ENCODE results near the gene ADAP2. TPM values are rescaled to one million over a fixed set of nuclear protein-coding genes. Genes with fewer than 3 reads are reported as not detected.

Gene ADAP2, protein sequence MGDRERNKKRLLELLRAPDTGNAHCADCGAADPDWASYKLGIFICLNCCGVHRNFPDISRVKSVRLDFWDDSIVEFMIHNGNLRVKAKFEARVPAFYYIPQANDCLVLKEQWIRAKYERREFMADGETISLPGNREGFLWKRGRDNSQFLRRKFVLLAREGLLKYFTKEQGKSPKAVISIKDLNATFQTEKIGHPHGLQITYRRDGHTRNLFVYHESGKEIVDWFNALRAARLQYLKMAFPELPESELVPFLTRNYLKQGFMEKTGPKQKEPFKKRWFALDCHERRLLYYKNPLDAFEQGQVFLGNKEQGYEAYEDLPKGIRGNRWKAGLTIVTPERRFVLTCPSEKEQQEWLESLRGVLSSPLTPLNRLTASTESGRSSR
- 3.5 TPM in 2 replicates for polyA plus RNA-seq (2013)

GRCh38 chr17:30921544-30922196, at the start of gene ADAP2:
ADAP2 (plus strand) TSS chr17:30921945; CDS start chr17:30922015, 70 bp downstream.
- no peak within 1 kb of the TSS for H3K4ac ChIP-seq (ENCODE audit: low read depth, low read length)
- peak; percentile 71 to 72 for DNase-seq
- no peaks in the 10 kb centered on the region for H3K79me1 ChIP-seq (ENCODE audit: low read length)
- no peak within 1 kb of the TSS for H2BK12ac ChIP-seq (ENCODE audit: low read length)
- peaks cover 2% of the 10 kb centered on the region for H3K9me3 ChIP-seq (ENCODE audit: insufficient read depth, low read depth, low read length)
- H3K23ac ChIP-seq (ENCODE audit: low read length): no peak within 1 kb of the TSS
- peak within 1 kb of the TSS; percentile 81 for H3K4me2 ChIP-seq (ENCODE audit: low read length)
- no peaks in the 10 kb centered on the region for H3K79me2 ChIP-seq (ENCODE audit: control insufficient read depth, insufficient read depth, low read length, poor library complexity)
- H3K4me3 ChIP-seq (ENCODE audit: low read depth, low read length): peak within 1 kb of the TSS; percentile 62
- H2AFZ ChIP-seq (ENCODE audit: insufficient read depth, low read length, poor library complexity): peak within 1 kb of the TSS; percentile 87
- H4K91ac ChIP-seq (ENCODE audit: low read depth, low read length): no peak within 1 kb of the TSS
- no peak within 1 kb of the TSS for H3K27ac ChIP-seq (ENCODE audit: low read depth, low read length)
- peaks cover 7% of the 10 kb centered on the region in 2 experiments for H3K4me1 ChIP-seq (ENCODE audit: control insufficient read depth in 1 of 2, insufficient read depth in 2 of 2, low read length in 2 of 2)
- no peak within 1 kb of the TSS for H4K12ac ChIP-seq (ENCODE audit: low read depth, low read length)
- H2BK5ac ChIP-seq (ENCODE audit: low read depth, low read length, poor library complexity): no peak within 1 kb of the TSS
- H3K18ac ChIP-seq (ENCODE audit: low read length): no peak within 1 kb of the TSS
- no peak within 1 kb of the TSS for H2AK5ac ChIP-seq (ENCODE audit: low read length)
- H2BK120ac ChIP-seq (ENCODE audit: insufficient read depth, low read length, poor library complexity): no peak within 1 kb of the TSS
- no peak within 1 kb of the TSS for H3K14ac ChIP-seq (ENCODE audit: low read length)
- no peak within 1 kb of the TSS for H3K9ac ChIP-seq (ENCODE audit: low read length)
- no CpG with 5 or more reads among the region's 60 CpGs for WGBS (ENCODE audit: extremely low coverage, insufficient coverage, insufficient read length)
- peaks cover 25% of the 10 kb centered on the region for H3K27me3 ChIP-seq (ENCODE audit: insufficient read depth, low read length)
- H4K8ac ChIP-seq (ENCODE audit: low read depth, low read length): no peak within 1 kb of the TSS
- no peaks in the 10 kb centered on the region for H3K36me3 ChIP-seq (ENCODE audit: control insufficient read depth in 1 of 2, insufficient read depth in 2 of 2, low read length in 2 of 2)

DNA sequence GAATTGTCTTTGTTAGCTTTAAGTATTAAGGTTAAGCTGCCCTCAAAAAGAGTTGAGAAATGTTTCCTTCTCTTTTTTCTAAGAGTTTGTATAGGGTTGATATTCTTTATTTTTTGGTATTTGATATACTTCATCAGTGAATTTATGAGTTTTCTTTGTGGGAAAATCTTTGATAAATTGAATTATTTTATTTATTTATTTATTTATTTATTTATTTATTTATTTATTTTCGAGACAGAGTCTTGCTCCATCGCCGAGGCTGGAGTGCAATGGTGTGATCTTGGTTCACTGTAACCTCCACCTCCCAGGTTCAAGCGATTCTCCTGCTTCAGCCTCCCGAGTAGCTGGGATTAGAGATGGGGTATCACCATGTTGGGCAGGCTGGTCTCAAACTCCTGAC, 35.6 kb upstream of the ADAP2 start:
- Histone ChIP-seq H3K4ac (ENCODE audit: low read depth, low read length) (no peak overlapping the region), H3K79me1 (ENCODE audit: low read length) (no peaks in the 10 kb centered on the region), H3K9me3 (ENCODE audit: insufficient read depth, low read depth, low read length) (no peaks in the 10 kb centered on the region), H2BK12ac (ENCODE audit: low read length) (no peak overlapping the region), H3K79me2 (ENCODE audit: control insufficient read depth, insufficient read depth, low read length, poor library complexity) (no peaks in the 10 kb centered on the region), H3K27me3 (ENCODE audit: insufficient read depth, low read length) (no peaks in the 10 kb centered on the region), H2BK5ac (ENCODE audit: low read depth, low read length, poor library complexity) (no peak overlapping the region), H3K23ac (ENCODE audit: low read length) (no peak overlapping the region), H3K9ac (ENCODE audit: low read length) (no peak overlapping the region), H3K4me3 (ENCODE audit: low read depth, low read length) (no peak overlapping the region), H4K12ac (ENCODE audit: low read depth, low read length) (no peak overlapping the region), H3K27ac (ENCODE audit: low read depth, low read length) (no peak overlapping the region), H4K91ac (ENCODE audit: low read depth, low read length) (no peak overlapping the region), H3K36me3 (ENCODE audit: control insufficient read depth in 1 of 2, insufficient read depth in 2 of 2, low read length in 2 of 2) (peaks cover 21 to 25% of the 10 kb centered on the region in 2 experiments), H2BK120ac (ENCODE audit: insufficient read depth, low read length, poor library complexity) (no peak overlapping the region), H3K4me2 (ENCODE audit: low read length) (no peak overlapping the region), H3K18ac (ENCODE audit: low read length) (no peak overlapping the region), H3K4me1 (ENCODE audit: control insufficient read depth in 1 of 2, insufficient read depth in 2 of 2, low read length in 2 of 2) (no peaks in the 10 kb centered on the region), H4K8ac (ENCODE audit: low read depth, low read length) (no peak overlapping the region), H2AK5ac (ENCODE audit: low read length) (no peak overlapping the region), H2AFZ (ENCODE audit: insufficient read depth, low read length, poor library complexity) (no peak overlapping the region), H3K14ac (ENCODE audit: low read length) (no peak overlapping the region)
- DNase-seq: no peak
- no CpG with 5 or more reads among the region's 5 CpGs for WGBS (ENCODE audit: extremely low coverage, insufficient coverage, insufficient read length)

DNA sequence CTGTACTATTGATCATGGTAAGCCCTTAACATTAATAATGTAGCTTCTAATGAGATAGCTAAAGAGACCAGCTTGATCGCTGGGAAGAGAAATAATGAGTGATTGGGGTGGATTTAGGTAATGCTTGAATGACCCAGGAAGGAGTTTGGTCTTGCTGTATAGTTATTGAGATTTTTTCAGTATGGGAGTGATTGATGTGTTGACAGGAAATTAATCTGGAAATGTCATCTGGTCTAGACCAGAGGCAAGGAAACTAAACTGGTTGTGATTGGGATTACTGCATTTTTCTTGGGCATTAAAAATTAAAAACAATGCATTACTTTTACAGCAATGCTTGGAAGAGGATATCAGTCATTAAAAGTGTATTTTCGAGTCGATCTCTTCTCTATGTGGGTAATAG, 27.5 kb upstream of the ADAP2 start:
- no CpG with 5 or more reads among the region's 3 CpGs for WGBS (ENCODE audit: extremely low coverage, insufficient coverage, insufficient read length)
- H3K4me1 ChIP-seq (ENCODE audit: control insufficient read depth in 1 of 2, insufficient read depth in 2 of 2, low read length in 2 of 2): no peaks in the 10 kb centered on the region
- H3K27ac ChIP-seq (ENCODE audit: low read depth, low read length): no peak overlapping the region
- H4K8ac ChIP-seq (ENCODE audit: low read depth, low read length): no peak overlapping the region
- no peak overlapping the region for H2BK120ac ChIP-seq (ENCODE audit: insufficient read depth, low read length, poor library complexity)
- no peaks in the 10 kb centered on the region for H3K79me2 ChIP-seq (ENCODE audit: control insufficient read depth, insufficient read depth, low read length, poor library complexity)
- no peak overlapping the region for H2BK5ac ChIP-seq (ENCODE audit: low read depth, low read length, poor library complexity)
- no peak overlapping the region for H3K14ac ChIP-seq (ENCODE audit: low read length)
- no peaks in the 10 kb centered on the region for H3K9me3 ChIP-seq (ENCODE audit: insufficient read depth, low read depth, low read length)
- no peaks in the 10 kb centered on the region for H3K27me3 ChIP-seq (ENCODE audit: insufficient read depth, low read length)
- H3K4me3 ChIP-seq (ENCODE audit: low read depth, low read length): no peak overlapping the region
- H2AK5ac ChIP-seq (ENCODE audit: low read length): no peak overlapping the region
- H3K23ac ChIP-seq (ENCODE audit: low read length): no peak overlapping the region
- H3K4me2 ChIP-seq (ENCODE audit: low read length): no peak overlapping the region
- DNase-seq: no peak
- no peak overlapping the region for H2AFZ ChIP-seq (ENCODE audit: insufficient read depth, low read length, poor library complexity)
- no peak overlapping the region for H3K18ac ChIP-seq (ENCODE audit: low read length)
- H3K36me3 ChIP-seq (ENCODE audit: control insufficient read depth in 1 of 2, insufficient read depth in 2 of 2, low read length in 2 of 2): peaks cover 24 to 29% of the 10 kb centered on the region in 2 experiments
- no peak overlapping the region for H4K91ac ChIP-seq (ENCODE audit: low read depth, low read length)
- no peaks in the 10 kb centered on the region for H3K79me1 ChIP-seq (ENCODE audit: low read length)
- H3K4ac ChIP-seq (ENCODE audit: low read depth, low read length): no peak overlapping the region
- no peak overlapping the region for H2BK12ac ChIP-seq (ENCODE audit: low read length)
- no peak overlapping the region for H3K9ac ChIP-seq (ENCODE audit: low read length)
- H4K12ac ChIP-seq (ENCODE audit: low read depth, low read length): no peak overlapping the region

GRCh38 chr17:30897311-30897710, 24.4 kb upstream of the ADAP2 start:
- Histone ChIP-seq H4K91ac (ENCODE audit: low read depth, low read length) (no peak overlapping the region), H3K79me2 (ENCODE audit: control insufficient read depth, insufficient read depth, low read length, poor library complexity) (no peaks in the 10 kb centered on the region), H3K4me2 (ENCODE audit: low read length) (no peak overlapping the region), H3K4ac (ENCODE audit: low read depth, low read length) (no peak overlapping the region), H4K8ac (ENCODE audit: low read depth, low read length) (no peak overlapping the region), H4K12ac (ENCODE audit: low read depth, low read length) (no peak overlapping the region), H2BK12ac (ENCODE audit: low read length) (no peak overlapping the region), H3K23ac (ENCODE audit: low read length) (no peak overlapping the region), H2AK5ac (ENCODE audit: low read length) (no peak overlapping the region), H3K27ac (ENCODE audit: low read depth, low read length) (no peak overlapping the region), H3K9ac (ENCODE audit: low read length) (no peak overlapping the region), H3K4me1 (ENCODE audit: control insufficient read depth in 1 of 2, insufficient read depth in 2 of 2, low read length in 2 of 2) (no peaks in the 10 kb centered on the region), H3K36me3 (ENCODE audit: control insufficient read depth in 1 of 2, insufficient read depth in 2 of 2, low read length in 2 of 2) (peaks cover 16 to 20% of the 10 kb centered on the region in 2 experiments), H2BK120ac (ENCODE audit: insufficient read depth, low read length, poor library complexity) (no peak overlapping the region), H3K14ac (ENCODE audit: low read length) (no peak overlapping the region), H3K9me3 (ENCODE audit: insufficient read depth, low read depth, low read length) (no peaks in the 10 kb centered on the region), H3K4me3 (ENCODE audit: low read depth, low read length) (no peak overlapping the region), H2BK5ac (ENCODE audit: low read depth, low read length, poor library complexity) (no peak overlapping the region), H3K79me1 (ENCODE audit: low read length) (no peaks in the 10 kb centered on the region), H2AFZ (ENCODE audit: insufficient read depth, low read length, poor library complexity) (no peak overlapping the region), H3K27me3 (ENCODE audit: insufficient read depth, low read length) (no peaks in the 10 kb centered on the region), H3K18ac (ENCODE audit: low read length) (no peak overlapping the region)
- DNase-seq: no peak
- no CpG with 5 or more reads among the region's 5 CpGs for WGBS (ENCODE audit: extremely low coverage, insufficient coverage, insufficient read length)
